Measurements from ENCODE around the gene ADGRV1.
"Not testable (repeated sequence)": the region's sequence is repeated elsewhere in the genome, so short reads cannot be mapped to it uniquely, and the experiment has no call there.

The ADGRV1 gene

DNA sequence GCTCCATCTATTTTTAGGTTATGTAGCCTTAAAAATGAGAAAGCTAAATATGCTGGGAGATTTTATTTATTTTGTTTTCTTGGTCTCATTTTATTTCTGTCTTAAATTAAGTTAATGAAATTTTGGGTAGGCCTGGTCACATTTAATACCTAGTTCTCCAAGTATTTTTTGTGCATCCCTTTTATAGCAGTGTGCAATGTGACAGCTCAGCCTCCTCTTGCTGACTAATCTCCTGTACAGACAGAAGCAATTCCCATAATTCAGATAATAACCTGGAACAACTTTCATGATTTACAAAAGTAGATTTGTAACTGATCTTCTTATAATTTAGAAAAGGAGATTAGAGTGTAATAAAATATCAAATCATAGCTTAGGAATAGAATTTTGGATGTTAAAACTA is 403.9 kb downstream of the ADGRV1 start:
- DNase-seq = no peak

DNA sequence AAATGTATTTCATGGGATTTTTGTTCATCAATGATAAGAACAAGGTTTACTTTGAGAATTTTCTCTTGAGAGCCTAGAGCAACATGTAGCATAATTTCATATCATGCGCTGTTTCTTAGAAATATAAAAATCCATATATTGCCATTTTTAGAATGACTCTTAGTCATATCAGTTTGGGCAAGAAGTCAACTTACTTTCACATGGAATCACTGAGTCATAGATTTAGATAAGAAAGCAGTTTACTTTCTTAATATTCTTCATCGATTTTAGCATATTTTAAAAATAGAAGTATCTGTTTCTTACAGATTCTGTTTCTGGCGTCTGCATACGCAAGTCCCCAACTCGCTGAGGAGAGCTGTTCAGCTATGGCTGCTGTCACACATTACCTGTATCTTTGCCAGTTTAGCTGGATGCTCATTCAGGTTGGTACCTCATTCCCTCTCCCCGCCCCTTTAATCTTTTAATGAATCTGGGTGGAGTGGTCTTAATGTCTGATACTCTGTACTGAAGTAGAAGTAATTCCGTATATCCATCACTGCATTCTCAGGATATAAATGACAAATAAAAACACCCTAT is 406.6 kb downstream of the ADGRV1 start:
- DNase-seq = no peak

DNA sequence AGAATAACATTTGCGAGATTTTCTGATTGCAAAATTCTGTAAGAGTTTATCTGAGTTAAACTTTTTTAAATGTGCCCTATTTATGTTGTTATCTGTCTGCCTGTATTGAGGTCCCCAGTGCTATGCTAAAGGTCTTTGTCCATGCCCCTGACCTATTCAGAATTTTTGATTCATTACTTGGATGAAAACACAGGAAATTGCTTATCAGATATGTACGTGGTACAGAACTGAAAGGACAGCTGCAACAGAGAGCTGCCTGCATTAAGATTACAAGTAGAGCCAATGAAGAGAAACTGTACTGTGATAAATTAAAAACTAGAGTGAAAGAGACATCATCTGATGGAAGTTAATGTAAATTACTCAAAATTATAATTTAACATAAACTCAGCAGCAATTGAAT is 408.8 kb downstream of the ADGRV1 start:
- DNase-seq = no peak

DNA sequence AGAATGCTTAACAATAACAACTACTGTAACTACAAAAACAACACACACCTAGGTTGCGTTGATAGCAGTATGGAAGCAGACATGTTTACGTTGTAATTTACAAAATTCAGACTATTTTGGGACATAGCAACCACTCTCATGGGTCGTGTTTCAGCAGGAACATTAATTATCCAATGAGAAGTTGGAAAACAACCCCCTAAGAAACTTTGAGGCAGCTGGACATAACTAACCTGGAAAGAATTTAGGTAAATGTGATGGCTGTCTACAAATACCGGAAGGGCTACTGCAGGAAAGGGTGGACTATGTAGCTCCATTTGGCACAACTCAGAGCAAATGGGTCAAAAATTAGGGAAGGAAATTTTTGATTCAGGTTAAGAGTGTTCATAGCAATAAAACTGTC is 409.3 kb downstream of the ADGRV1 start:
- DNase-seq = no peak

DNA sequence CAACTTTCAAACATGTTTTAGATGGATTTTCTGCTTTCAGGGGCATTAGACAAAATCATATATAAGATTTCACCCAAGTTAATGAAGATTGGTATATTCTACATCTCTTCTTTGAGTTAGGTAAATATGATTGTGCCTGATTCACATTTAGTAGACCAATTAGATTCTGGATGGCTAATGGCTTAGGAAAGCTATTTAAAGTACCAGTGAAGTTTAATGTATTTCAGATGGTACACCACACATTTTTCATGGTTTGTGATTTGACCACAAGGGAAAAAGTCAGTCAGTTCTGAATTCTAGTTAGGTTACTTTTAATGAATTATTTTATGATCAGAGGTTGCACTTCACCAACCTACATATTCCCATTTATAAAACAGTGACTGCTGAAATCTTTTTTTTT is 409.7 kb downstream of the ADGRV1 start:
- DNase-seq = no peak

DNA sequence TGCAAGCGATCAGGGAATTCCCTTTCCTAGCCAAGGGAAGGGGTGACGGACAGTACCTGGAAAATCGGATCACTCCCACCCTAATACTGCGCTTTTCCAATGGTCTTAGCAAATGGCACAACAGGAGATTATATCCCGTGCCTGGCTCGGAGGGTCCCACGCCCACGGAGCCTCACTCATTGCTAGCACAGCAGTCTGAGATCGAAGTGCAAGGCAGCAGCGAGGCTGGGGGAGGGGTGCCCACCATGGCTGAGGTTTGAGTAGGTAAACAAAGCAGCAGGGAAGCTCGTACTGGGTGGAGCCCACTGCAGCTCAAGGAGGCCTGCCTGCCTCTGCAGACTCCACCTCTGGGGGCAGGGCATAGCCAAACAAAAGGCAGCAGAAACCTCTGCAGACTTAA is 411.3 kb downstream of the ADGRV1 start:
- not testable (repeated sequence) for DNase-seq

DNA sequence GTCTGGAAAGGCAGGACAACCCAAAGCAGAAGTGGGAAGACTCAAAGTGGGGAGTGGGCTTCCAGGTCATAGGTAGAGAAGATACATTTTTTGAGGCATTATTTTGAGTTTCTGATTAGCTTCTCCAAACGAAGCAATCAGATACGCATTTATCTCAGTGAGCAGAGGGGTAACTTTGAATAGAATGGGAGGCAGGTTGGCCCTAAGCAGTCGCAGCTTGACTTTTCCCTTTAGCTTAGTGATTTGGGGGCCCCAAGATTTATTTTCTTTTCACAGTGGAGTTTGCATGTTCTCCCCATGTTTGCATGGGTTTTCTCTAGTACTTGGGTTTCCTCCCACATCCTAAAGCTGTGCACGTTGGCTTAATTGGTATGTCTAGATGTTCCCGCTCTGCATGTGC is 422.6 kb downstream of the ADGRV1 start:
- no peak for DNase-seq

DNA sequence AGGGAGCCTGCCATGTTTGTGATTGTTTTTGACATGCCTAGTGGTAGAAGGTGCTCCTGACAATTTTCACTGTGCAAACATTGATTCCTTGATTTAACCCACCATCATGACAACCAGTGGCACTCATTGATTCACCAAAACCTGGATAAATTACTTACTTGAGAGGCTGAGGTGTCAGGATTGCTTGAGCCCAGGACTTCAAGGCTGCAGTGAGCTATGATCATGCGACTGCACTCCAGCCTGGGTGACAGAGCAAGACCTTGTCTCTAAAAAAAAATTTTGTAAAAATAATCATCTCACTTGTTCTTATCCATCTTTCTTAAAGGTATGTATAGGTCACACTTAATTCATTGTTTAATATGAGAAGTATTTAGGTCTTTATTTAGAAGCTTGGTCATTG is 423.2 kb downstream of the ADGRV1 start:
- no peak for DNase-seq

DNA sequence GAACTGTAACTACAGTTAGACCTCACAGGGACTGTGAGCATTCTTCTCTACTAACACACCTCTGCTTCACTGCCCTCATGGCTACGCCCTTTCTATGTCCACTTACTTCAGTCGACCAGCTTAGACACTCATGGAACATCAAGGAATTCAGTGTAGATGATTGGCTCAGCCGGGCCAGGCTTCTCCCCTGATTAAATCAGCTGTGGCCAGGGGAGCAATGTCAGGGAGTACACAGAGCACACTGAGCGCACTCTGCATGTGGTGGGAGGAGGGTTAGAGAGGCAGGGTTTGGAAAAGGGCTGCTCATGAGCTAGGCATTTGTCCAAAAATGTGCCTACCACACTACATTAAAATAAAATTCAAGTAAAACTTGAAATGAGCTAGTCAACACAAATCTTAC is 424.0 kb downstream of the ADGRV1 start:
- no peak for DNase-seq

DNA sequence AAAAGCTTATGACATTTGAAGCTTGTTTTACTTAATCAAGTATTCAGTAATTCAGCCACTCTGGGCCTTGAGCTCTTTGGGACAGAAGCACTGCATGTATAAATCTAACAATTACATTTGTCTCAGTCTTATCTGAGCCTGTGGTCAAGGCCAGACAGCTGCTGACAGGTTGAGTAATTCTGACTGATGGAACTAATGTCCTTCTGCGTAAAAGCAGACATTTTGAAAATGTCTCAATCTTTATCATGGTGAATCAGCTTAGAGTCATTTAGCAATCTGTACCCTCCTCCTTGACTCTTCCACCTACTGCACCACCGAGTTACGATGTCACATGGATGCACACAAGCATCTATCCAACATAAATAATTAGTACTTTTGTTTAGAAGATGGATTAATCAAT is 424.6 kb downstream of the ADGRV1 start:
- peak; percentile 37 to 58 for DNase-seq

DNA sequence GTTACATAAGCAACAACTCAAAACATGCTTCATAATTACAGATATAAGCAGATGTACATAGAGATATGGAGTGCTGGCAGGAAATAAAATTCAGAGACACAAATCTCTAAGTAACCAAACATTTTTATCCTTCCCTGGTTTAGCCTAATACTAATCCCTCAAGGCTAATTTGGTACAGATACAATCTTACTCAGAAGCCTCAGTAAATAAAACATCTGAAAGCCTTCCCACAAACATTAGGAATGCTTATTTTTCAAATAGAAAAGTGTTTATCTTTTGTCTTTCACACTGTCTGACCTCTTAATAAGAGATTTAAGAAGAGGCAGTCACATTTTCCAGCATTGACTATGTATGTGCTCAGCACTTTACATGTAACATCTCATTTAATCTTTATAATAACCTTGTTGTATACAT is 425.1 kb downstream of the ADGRV1 start:
- DNase-seq = no peak

DNA sequence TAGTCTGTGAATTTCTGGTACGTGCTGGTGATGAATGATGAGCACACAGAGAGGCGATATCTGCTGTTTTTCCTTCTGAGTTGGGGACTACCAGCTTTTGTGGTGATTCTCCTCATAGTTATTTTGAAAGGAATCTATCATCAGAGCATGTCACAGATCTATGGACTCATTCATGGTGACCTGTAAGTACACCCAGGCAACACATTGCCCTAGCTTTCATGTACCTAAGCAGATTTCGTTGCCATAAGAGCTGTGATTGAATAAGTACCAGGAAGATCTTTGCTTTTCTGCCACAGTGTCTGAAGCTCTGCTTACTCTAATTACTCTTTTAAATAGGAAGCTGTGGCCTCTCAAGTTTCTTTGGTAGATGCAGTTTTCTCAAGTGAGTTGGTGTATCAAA is 426.7 kb downstream of the ADGRV1 start:
- DNase-seq = no peak

DNA sequence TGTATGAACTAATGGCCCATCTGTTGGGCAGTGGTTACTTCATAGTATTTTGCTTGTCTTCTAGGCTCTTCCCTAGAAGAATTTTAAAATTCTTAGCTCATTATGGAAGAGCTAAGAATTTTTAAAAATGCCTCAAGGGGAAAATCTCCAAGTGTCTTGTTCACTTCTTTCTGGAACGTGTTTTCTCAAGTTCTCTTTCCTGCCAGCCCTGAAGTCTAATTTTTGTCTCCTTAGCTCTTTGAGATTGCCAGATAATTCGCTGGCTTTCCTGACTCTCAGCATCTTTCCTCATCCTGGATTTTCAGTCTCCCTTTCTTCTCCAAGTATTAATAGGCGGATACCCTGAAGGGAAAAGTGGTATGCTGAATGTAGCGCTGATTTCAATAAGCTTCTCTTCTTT is 429.1 kb downstream of the ADGRV1 start:
- DNase-seq = no peak

DNA sequence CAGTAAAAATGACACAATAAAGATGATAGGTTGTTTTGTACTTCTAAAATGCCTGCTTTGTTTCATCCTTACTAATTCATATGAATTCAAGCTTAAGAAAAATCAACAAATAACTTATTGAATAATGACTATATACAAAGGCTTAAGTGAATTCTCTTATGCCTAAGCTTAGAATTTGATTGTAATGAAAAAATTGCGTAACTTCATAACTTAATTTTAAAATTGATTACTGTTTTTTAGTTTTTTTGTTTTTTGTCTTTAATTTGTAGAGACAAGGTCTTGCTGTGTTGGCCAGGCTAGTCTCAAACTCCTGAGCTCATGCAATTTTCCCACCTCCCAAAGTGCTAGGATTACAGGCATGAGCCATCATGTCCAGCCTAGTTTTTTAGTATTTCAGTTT is 432.6 kb downstream of the ADGRV1 start:
- DNase-seq = no peak

DNA sequence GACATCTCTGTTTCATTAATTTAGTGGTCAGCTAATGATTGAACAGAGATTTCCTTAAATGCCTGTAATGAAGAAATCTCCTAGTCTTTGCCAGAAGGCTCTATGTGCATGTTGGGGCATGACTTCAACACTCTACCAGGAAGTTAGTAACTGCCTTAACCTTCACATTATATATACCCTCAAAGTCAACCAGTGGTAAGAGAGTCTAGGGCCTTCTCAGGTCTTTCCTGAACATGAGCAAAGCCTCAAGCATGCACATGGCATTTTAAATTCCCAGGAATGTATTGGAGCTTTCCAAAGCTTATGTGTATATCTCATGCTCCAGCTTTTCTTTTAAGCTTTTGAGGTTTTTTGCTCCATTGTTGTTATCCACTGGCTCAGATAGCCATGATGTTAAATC is 436.2 kb downstream of the ADGRV1 start:
- DNase-seq = no peak

DNA sequence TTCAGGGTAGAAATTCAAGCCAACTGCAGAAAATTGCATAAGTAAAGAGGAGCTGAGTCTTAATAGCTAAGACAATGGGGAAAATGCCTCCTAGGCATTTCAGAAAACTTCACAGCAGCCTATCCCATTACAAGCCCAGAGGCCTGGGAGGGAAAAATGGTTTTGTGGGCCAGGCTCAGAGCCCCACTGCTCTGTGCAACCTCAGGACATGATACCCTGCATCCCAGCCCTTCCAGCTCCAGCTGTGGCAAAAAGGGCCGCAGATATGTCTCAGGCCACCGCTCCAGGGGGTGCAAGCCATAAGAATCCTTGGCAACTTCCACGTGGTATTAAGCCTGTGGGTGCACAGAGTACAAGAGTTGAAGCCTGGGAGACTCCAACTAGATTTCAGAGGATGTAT is 437.5 kb downstream of the ADGRV1 start:
- DNase-seq = no peak

DNA sequence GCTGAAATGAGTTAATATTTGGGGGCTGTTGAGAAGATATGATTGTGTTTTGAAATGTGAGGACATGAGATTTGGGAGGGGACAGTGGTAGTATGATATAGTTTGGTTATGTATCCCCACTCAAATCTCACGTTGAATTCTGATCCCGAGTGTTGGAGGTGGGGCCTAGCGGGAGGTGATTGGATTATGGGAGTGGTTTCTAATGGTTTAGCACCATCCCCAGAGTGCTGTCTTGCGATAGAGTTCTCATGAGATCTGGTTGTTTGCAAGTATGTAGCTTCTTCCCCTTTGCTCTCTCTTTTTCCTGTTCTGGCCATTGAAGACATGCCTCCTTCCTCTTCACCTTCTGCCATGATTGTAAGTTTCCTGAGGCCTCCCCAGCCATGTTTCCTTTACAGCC is 438.5 kb downstream of the ADGRV1 start:
- DNase-seq = no peak

DNA sequence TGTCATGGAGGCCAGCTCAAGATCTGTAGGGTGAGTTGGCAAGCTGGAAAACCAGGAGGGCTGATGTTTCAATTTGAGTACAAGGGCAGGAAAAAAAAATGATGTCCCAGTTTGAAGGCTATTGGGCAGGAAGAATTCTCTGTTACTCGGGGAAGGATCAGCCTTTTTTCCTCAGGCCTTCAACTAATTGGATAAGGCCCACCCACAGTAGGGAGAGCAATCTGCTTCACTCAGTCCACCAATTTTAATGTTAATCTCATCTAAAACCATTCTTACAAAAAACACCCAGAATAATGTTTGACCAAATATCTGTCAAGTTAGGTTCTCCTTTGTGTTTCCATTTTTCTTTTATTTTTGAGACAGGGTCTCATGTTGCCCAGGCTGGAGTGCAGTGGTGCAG is 442.1 kb downstream of the ADGRV1 start:
- no peak for DNase-seq

DNA sequence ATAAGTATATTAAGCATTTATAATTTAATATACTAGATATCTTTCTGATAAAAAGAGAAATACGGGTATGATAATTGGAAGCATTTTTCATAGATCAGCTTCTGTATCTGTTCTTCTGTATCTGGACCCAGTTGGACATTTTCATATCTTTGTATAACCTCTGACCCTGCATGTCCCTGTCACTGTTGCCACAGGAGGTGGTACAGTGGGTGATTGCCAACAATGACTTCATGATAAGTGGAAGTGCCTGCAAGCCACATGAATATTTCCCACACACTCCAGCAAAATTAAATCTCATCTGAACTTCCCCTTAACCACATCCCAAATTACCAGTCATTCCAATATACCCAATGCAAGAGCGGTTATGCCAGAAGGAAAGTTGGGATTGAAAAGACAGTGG is 448.1 kb downstream of the ADGRV1 start:
- peak; percentile 29 to 66 for DNase-seq

DNA sequence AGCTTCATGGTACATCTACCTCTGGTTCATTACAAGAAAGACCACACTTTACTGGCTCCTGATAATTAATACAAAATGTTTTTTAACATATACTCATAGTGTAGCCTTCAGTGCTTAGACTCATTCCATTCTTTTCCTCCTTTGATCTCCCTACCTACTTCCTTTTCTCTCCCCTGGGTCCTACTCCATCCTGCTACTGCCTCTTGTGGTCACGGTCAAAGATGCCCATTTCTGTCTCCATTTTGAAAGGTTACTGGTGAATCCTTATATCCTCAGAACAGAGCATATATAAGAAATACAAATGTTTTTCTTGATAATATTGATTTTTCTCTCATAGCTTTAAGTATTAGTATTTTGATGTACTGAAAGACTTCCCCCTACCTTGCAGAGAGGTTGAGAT is 448.7 kb downstream of the ADGRV1 start:
- no peak for DNase-seq

DNA sequence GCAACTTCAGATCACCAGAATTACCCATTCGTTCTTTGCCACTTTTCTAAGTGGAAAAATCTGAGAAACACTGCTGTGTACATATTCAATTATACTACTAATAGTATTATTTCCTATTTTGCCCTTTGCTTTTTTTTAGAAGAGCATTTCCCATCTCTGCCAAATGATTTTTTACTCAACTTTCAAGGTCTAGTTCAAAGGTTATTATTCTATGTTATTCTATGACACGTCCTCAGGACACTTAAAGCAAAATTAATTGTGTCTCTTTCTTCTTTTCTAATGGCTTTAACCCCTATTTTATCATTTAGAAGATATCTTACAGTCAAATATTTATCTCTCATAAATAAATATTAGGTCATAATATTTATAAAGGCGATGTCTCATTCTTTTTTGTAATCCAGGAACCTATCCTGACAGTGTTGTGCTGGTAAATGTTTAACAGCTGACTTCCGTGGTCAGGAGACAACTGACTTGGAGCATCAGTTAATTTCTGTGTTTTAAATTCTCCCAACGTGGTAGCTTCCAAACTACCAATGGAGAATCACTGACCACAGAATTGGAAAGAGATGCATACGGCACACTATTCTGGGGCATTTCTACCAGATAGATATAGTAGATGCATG is 449.3 kb downstream of the ADGRV1 start:
- DNase-seq = no peak

DNA sequence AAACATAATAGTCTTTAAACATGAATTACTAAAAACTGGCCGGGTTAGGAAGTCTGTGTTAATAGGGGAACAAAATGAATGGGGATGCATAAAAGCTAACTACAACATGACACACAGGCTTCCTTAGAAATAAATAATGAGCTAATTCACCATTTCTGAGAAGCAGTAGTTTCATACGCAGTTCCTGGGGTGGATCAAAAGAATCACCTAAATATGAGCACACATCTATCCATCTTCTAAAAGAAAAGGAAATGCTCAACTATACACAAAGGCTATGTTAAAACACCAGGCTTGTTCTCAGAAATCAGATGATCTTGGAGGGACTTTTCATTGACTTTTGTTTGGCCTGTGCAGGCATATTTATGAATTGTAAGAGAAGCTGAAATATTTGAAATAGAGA is 451.5 kb downstream of the ADGRV1 start:
- no peak for DNase-seq

DNA sequence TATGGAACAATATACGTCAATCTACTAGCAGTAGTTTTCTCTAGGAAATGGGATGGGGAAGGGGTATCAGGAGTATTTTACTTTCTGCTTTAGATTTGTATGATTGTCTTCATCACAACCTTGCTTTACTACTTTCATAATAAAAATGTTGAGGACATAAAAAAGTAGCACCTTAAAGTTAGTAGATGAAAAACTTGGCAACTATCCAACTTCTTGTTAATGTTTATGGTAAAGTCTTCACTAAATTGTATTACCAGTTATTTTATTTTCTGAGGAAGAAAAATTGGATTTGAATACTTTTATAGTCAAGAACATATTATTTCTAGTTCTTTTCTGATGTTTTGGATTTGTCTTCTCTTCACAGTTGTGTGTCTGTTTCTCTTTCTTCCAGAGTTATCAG is 452.4 kb downstream of the ADGRV1 start:
- DNase-seq = no peak

DNA sequence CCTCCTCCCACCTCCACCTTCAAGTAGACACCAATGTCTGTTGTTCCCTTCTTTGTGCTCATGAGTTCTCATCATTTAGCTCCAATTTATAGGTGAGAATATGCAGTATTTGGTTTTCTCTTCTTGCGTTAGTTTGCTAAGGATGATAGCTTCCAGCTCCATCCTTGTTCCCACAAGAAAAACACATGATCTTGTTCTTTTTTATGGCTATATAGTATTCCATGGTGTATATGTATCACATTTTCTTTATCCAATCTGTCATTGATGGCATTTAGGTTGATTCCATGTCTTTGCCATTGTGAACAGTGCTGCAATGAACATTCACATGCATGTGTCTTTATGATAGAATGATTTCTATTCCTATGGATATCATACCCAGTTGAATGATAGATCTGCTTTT is 454.3 kb downstream of the ADGRV1 start:
- DNase-seq = not testable (repeated sequence)

DNA sequence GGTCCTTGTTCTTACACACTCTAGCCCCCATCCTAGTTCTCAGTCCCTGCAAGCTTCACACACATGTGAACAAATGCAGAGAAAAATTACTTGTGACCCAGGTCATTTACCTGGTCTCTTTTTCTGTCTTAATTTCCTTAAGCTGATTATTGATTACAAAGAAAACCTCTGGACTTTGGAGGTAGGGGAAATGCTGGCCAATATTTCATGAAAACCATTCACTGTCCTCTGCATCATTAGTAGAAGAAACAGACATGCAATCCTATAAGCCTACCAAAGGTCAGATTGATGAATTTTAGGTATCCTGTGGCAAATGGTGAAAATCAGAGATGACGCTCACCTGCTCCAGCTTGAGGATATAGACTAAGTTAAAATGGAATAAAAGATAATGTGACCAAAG is 457.7 kb downstream of the ADGRV1 start:
- no peak for DNase-seq
